H1 (cell line): ENCODE measurements around the gene IFT20. TPM values are rescaled to one million over a fixed set of nuclear protein-coding genes. Genes with fewer than 3 reads are reported as not detected.

Source experiments
- ASH2L ChIP-seq: fragments of 200-600, 300-600 bp; sonication (generic); IDR thresholded peaks from one replicate; pipeline ENCODE4 v1.7.1; 2017; ENCODE audit warnings: low read length
- EZH2 ChIP-seq: fragments of 200-600 bp; sonication (generic); IDR thresholded peaks from 2 replicates; pipeline ENCODE4 v1.7.1; 2012; ENCODE audit warnings: low read depth, mild to moderate bottlenecking, moderate library complexity, low read length, inconsistent platforms; ENCODE audit not compliant: severe bottlenecking
- FOSL1 ChIP-seq: IDR thresholded peaks from 2 replicates; pipeline ENCODE4 v1.6.1; 2011; ENCODE audit warnings: mild to moderate bottlenecking, low read depth, low read length, moderate library complexity; ENCODE audit not compliant: insufficient read depth
- MAFK ChIP-seq: IDR thresholded peaks from 2 replicates; pipeline ENCODE4 v1.6.1; 2012; ENCODE audit warnings: low read depth, mild to moderate bottlenecking, improper control_type of control experiment, low read length
- NANOG ChIP-seq: IDR thresholded peaks from 2 replicates; pipeline ENCODE4 v1.6.1; 2011; ENCODE audit warnings: low read length, low read depth, mild to moderate bottlenecking, inconsistent platforms; ENCODE audit not compliant: insufficient read depth, poor library complexity, severe bottlenecking
- USF2 ChIP-seq: IDR thresholded peaks from 2 replicates; pipeline ENCODE4 v1.6.1; 2011; ENCODE audit warnings: low read length, improper control_type of control experiment
- ZNF274 ChIP-seq: IDR thresholded peaks from 2 replicates; pipeline ENCODE4 v1.7.0; 2012; ENCODE audit warnings: low read length, borderline replicate concordance; ENCODE audit errors: extremely low read depth
- polyA plus RNA-seq, 7 experiments: library from polyadenylated mRNA; depleted of rRNA in 3 of 7; stranded (reverse) in 5 of 7; unstranded in 2 of 7; fragments of >200 nt in 5 of 7; fragments of 200-250 nt in 2 of 7; gene quantifications; 1 replicate in 5 of 7; 2 replicates in 1 of 7; 4 replicates in 1 of 7; pipeline versions ENCODE4 v1.2.1 to v1.2.3, GENCODE V29; 2011 to 2013; ENCODE audit warnings: missing spikeins in 2 of 7, mixed read lengths in 2 of 7
- total RNA-seq: library from RNA; stranded (reverse); fragmentation: NEBNext Ultra II Directional; extraction: Animal tissue kit (Norgen Biotek cat#: 25700); gene quantifications from 2 replicates; pipeline ENCODE4 v1.2.1, GENCODE V29; 2021

IFT20 gene
- total and polyA plus RNA-seq, 2 of the 8 experiments (the other 6 are each of a cell fraction or from before 2014, with no cell fraction given), result 9.0 to 21.0 TPM

GRCh38 chr17:28324781-28325180, 10.5 kb downstream of the IFT20 start (continued):
- TF ChIP-seq USF2 (no peak), MAFK (no peak), NANOG (no peak), EZH2 (no peak), FOSL1 (no peak), ASH2L (no peak), ZNF274 (no peak)
